ENCODE measurements around the gene CFAP61.

Gene CFAP61

GRCh38 chr20:20224806-20225205 lies 172.5 kb downstream of the CFAP61 start:
- TF ChIP-seq, protein P1, sequence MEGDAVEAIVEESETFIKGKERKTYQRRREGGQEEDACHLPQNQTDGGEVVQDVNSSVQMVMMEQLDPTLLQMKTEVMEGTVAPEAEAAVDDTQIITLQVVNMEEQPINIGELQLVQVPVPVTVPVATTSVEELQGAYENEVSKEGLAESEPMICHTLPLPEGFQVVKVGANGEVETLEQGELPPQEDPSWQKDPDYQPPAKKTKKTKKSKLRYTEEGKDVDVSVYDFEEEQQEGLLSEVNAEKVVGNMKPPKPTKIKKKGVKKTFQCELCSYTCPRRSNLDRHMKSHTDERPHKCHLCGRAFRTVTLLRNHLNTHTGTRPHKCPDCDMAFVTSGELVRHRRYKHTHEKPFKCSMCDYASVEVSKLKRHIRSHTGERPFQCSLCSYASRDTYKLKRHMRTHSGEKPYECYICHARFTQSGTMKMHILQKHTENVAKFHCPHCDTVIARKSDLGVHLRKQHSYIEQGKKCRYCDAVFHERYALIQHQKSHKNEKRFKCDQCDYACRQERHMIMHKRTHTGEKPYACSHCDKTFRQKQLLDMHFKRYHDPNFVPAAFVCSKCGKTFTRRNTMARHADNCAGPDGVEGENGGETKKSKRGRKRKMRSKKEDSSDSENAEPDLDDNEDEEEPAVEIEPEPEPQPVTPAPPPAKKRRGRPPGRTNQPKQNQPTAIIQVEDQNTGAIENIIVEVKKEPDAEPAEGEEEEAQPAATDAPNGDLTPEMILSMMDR (IDR thresholded peaks at IDR 0.05; ENCODE audit: low read depth, low read length, missing control alignments): no peak
- DNase-seq (ENCODE audit: extremely low read depth, low read depth): no peak
- no peak overlapping the region for H3K4me3 ChIP-seq (replicated peaks; ENCODE audit: low read depth, low read length)

GRCh38 chr20:20225325-20226043 lies 173.2 kb downstream of the CFAP61 start:
- no peak overlapping the region for H3K4me3 ChIP-seq (replicated peaks; ENCODE audit: low read depth, low read length)
- TF ChIP-seq, protein P1 (IDR thresholded peaks at IDR 0.05; ENCODE audit: low read depth, low read length, missing control alignments): no peak
- DNase-seq (ENCODE audit: extremely low read depth, low read depth): no peak

- DNase-seq (ENCODE audit: extremely low read depth, low read depth): no peak
- TF ChIP-seq, protein P1 (IDR thresholded peaks at IDR 0.05; ENCODE audit: low read depth, low read length, missing control alignments): no peak
Measured at GRCh38 chr20:20226554-20226953, 174.2 kb downstream of the CFAP61 start.

GRCh38 chr20:20227013-20227571 lies 174.8 kb downstream of the CFAP61 start:
- DNase-seq (ENCODE audit: extremely low read depth, low read depth): no peak
- TF ChIP-seq, protein P1 (IDR thresholded peaks at IDR 0.05; ENCODE audit: low read depth, low read length, missing control alignments): no peak
- H3K4me3 ChIP-seq (replicated peaks; ENCODE audit: low read depth, low read length): no peak overlapping the region

More at GRCh38 chr20:20226554-20226953, 174.2 kb downstream of the CFAP61 start:
- H3K4me3 ChIP-seq (replicated peaks; ENCODE audit: low read depth, low read length): no peak overlapping the region

DNA sequence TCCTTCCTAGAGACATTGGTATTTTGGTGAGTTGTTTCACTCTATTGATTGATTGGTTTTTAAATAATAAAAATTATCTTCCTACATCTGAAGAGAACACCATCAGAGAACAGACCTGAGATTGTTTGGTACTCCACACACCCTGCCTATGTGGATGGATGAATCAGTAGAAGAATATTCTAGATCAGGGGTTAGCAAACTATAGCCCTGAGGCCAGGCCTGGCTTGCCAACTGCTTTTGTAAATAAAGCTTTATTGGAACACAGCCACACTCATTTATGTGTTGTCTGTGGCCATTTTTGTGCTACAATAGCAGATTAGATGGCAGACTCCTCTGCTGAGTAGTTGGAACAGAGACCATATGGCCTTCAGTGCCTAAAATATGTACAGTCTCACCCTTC lies 176.0 kb downstream of the CFAP61 start:
- no peak overlapping the region for H3K4me3 ChIP-seq (replicated peaks; ENCODE audit: low read depth, low read length)
- no peak for DNase-seq (ENCODE audit: extremely low read depth, low read depth)
- TF ChIP-seq, protein P1 (IDR thresholded peaks at IDR 0.05; ENCODE audit: low read depth, low read length, missing control alignments): no peak

DNA sequence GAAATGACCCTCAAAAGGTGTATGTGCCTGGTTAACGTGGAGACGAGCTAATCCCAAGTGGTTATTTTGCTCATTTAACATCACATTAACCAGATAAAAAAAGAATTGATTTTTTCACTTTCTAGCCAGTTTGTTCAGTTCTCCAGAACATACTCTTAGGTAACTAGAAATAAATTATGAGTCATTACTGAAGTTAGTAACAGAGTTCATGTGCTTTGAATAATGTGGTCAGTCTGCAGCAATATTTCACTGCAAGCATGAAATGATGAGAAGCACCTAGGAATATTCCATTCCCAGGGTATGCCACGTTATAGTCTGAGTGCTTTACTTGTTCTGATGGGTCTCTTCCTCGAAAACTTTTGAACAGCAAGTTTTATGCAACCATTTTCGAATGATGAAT lies 177.3 kb downstream of the CFAP61 start:
- no peak for DNase-seq (ENCODE audit: extremely low read depth, low read depth)
- no peak overlapping the region for H3K4me3 ChIP-seq (replicated peaks; ENCODE audit: low read depth, low read length)
- TF ChIP-seq, protein P1 (IDR thresholded peaks at IDR 0.05; ENCODE audit: low read depth, low read length, missing control alignments): no peak
